Activated CD8-positive, alpha-beta memory T cell treated with anti-CD3 and anti-CD28 coated beads for 4 hours (primary cell): ENCODE measurements around the gene MYO1E.
"Not testable (repeated sequence)": the region's sequence is repeated elsewhere in the genome, so short reads cannot be mapped to it uniquely, and the experiment has no call there.

ENCODE experiments used
- DNase-seq, 2 donors: peaks; one replicate each; pipeline ENCODE4 v3.0.0-alpha.2; 2020; ENCODE audit warnings: low read depth in 2 of 2

MYO1E gene

DNA sequence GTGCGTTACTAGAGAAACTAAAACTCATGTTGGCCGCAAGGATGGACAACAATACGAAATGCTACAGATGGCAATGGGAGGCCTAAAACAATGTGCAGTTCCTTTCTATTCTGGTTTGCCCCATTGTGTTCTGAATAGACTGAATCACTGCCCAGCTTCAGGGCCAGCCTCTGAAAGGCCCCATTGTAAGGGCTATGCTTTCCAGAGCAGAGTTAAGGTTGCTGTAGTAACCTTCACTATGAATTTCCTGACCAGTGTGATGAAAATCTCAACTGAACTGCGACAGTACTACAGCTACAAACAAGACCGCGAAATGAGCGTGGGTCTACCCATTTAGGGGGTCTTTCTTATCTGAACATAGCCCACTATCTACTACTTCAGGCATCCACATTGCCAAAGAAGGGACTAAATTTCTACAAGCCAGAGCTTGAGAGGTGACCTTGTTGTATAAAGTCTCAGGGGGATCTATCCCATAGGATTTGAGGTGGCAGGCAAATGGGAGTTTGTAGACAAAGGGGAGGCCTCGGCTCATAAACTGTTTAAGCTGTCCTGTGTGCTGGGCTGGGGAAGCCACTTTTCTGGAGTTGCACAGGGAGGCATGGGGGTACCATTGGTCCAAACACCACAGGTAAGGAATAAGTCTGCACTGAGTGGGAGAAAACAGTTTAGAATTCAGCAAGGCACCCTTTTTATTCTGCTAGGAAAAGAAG lies 80.1 kb downstream of the MYO1E start:
- DNase-seq, result no peak

DNA sequence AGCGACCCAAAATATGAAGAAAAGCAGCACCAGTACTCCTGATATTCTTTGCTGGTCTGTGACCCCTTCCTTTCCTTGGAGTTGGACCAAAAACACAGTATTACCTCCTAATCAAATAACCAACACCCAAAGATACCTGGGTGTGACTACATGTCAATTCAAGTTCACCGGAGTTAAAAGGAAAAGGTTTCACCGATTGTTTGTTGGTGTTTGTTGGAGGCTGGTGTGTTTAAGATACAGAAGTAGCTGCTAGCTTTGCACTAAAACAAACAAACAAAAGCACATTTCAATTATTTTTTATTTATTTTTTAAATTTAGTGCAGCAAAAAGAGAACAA lies 81.5 kb downstream of the MYO1E start:
- DNase-seq, result no peak

DNA sequence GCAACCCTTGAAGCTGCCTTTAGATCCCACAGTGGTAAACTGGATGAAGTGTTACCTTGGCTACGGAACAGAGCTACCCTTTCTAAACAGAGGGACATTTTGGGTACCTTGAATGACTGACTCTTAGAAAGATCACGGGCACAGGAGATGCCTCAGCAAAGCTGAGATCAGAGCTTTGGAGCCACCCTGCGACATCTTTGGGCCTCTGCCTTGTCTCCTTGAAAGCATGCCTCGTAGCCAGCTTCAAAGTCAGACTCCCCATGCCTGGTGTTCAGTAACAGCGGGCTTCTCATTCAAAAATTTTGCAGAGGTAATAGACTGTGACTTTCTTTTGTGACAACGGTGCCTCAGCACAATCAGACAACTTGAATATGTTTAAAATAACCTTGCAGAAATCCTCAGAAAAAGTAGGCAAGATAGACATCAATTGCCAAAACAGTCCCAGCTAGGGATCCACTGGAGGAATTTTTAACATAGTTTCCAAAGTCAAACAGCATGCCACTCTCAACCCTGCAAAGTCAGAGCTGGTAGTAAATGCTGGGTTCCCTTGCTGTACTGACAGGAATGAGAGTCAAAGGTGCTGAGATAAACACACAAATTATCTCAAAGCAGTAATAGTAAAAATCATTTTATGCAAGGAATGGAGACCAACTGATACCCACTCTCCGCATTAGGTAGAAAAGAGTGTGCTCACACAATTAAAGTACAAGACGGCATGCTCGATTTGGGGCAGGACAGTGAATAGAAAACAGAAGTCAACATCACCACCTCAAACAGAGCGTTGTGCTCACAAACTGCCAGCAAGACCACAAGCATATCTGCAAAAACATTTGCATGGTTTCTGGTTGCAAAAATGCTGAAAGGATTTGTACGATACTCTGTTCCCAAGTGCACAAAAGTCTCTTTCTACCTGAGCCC lies 82.1 kb downstream of the MYO1E start:
- no peak for DNase-seq

DNA sequence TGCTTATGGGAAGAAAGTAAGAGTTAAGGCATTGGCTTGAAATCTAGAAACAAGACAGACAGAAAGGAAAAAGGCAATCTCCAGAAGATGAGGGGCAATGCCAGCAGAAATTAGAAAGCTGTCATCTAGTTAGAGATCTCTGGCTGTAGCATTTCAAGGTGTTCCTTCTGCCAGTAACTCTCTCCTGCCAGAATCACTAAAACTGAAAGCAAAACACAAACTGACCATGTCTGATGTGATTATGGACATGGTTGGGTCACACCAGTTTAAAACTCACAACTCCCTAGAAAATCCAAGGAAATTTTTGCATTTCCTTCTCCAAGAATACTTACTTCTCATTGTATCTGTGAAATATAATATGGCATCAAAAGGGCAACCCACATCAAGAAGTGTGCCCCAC lies 83.1 kb downstream of the MYO1E start:
- DNase-seq, result no peak

DNA sequence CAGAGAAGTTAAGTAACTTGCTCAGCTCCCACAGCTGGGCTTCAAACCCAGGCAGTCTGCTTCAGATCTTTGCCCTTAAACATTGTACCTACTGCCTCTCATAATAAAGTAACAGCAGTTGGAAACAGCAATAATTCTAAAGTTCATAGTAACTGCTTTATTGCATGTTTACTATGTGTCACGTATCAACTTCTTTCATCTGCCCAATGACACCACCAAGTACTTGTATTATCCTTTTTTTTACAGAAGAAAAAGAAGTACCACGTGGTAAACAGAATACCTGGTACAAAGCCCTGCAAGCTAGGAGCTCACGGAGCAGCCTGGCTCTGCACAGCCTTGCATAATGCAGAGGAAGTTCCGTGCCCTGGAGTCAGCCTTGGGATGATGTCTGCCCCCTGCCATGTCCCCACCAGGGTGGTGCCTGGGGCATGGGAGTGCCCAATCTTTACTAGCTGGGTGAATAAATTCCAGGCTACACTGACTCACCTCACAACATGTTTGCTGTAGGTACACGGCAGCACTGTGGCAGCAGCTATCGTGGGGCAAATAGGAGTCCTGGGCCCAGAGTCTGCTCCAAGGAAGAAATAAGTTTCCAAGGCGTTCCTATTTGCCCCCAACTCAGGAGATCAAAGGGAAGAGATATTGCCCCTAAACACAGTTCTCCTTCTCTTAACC lies 88.8 kb downstream of the MYO1E start:
- DNase-seq, result no peak

DNA sequence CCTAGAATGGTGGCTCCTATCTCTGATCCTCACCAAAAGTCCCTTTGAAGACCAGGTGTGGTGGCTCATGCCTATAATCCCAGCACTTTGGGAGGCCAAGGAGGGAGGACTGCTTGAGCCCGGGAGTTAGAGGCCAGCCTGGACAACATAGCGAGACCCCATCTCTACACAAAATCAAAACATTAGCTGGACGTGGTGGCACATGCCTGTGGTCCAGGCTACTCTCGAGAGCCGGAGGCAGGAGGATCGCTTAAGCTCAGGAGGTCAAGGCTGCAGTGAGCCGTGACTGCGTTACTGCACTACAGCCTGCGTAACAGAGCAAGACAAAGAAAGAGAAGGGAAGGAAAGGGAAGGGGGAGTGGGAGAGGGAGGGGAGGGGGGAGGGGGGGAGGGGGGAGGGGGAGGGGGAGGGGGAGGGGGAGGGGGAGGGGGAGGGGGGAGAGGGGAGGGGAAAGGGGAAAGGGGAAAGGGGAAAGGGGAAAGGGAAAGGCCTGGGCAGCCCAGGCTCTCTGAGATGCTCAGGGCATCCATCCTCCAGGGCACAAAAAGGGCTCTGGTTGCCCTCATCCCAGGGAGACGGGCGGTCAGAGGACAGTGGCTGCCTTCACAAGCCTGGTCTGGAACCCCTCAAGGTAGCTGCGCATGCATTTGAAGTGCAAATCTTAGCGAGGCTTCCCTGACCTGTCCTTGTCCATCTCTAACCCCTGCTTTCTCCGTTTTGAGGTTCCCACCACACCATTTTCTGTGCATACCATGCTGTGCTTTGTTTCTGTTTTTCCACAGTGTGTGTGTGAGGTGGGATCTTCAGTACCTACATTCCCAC lies 89.9 kb downstream of the MYO1E start:
- no peak for DNase-seq

DNA sequence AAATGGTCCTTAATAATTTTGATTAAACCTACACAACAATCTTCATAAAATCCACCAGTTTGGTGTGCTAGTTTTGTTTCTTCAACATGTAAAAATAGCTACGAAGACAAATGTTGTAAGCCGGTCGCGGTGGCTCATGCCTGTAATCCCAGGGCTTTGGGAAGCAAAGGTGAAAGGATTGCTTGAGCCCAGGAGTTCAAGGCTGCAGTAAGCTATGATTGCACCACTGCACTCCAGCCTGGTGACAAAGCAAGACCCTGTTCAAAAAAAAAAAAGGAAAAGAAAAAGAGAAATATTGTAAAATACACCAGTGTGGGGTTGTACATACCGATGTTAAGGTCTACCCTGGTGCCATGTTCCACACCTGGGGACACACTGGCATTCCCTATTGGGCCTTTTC lies 91.0 kb downstream of the MYO1E start:
- no peak for DNase-seq

DNA sequence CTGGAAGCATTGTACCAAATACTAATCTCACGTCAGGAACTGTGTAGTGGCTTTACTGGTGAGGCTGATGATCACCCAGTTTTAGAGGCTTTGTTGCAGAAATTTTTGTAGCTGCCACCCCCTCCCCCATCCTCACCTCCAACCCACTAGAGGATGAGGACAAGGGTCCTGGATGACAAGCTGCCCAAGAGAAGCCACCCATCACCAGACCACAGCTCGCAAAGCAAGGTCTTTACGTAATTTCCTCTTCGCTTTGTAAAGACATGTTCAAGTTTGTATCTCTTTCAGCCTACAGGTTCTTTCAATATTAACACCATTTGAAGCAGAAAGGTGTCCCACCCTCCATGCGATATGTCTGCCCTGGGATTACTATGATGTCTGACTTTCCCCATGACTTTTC lies 91.8 kb downstream of the MYO1E start:
- no peak for DNase-seq

DNA sequence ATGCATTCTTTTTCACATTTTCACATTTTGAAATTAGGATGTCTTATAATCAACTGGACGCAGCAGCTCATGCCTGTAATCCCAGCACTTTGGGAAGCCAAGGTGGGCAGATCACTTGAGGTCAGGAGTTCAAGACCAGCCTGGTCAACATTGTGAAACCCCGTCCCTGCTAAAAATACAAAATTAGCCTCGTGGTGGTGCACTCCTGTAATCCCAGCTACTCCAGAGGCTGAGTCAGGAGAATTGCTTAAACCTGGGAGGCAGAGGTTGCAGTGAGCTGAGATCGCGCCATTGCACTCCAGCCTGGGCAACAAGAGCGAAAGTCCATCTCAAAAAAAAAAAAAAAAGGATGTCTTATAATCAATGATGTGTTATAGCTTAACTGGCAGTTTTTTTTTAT lies 92.4 kb downstream of the MYO1E start:
- not testable (repeated sequence) for DNase-seq

DNA sequence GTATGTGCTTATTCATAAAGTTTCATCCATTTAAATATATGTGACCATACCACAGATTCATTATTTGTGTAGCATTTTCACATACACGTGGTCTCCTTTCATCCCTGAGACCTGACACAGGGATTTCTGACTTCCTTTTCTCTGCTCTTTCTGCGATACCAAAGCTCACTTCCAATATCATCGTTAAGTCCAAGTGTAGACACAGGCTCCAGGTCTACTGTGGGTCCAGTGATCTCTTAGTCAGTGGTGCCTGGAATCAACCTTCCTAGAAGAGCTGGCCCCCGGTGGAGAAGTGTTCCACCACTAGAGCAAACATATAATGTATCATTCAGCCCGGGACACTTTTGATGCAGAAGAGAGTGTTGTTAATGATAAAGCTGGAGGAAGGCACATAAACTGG lies 93.6 kb downstream of the MYO1E start:
- no peak for DNase-seq

DNA sequence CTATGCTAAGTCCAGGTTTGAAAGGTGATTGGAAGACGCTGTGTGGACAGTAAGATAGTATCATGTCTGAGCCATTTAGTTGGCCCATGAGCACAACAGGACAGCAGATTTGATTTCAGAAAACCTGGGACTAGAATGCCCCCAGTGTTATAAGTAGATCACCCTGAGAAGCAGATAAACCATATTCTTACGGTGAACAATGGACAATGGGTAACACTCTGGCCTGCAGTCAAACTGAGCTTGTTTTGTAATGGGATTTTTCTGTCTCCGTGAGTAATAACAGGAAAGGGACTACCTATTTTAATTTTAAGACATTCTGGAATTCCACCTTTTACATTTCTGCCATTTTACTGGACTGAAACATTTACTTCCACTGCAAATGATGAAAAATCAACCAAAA lies 94.6 kb downstream of the MYO1E start:
- no peak for DNase-seq

DNA sequence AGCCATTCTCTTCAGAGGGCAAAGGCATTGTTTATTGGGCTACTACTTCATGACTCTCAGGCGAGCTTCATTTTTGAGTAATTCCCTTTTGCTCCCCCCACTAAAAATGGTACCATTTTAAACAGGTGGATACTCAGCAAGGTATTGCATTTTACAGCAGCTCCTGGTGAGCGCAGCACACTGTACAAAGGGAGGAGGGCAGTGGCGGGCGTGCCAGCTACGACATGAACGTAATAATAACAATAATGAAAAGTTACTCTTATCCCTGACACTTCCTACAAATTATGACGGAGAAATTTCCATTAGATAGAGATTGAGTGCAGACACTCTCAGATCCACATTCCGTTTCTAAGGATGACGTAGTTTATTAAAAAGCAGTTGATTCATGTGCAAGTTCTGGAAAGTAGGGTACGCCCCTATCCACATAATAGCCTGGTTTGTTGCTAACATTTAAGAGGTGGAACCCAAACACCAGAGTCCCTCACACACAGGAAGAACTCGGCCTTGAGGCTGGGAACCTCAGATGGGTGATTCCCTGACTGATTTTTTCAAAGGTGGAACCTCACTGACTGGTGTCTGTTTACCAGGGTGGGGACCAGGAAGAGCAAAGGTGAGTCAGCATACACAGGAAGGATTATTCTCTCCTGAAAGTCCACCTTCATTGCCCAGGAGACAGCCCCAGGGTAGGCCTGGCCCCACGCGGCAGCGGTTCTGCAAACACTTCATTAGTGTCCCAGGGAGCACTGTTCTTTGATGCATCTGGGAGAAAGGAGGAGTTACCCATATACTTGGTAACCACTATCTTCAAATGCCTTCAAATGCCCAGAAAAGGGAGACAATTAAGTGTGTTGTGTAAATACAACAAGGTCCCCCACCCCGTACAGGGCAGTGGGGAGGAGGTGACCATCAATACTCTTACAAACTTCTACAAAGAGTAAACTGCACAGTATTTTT lies 96.2 kb downstream of the MYO1E start:
- DNase-seq, result no peak

DNA sequence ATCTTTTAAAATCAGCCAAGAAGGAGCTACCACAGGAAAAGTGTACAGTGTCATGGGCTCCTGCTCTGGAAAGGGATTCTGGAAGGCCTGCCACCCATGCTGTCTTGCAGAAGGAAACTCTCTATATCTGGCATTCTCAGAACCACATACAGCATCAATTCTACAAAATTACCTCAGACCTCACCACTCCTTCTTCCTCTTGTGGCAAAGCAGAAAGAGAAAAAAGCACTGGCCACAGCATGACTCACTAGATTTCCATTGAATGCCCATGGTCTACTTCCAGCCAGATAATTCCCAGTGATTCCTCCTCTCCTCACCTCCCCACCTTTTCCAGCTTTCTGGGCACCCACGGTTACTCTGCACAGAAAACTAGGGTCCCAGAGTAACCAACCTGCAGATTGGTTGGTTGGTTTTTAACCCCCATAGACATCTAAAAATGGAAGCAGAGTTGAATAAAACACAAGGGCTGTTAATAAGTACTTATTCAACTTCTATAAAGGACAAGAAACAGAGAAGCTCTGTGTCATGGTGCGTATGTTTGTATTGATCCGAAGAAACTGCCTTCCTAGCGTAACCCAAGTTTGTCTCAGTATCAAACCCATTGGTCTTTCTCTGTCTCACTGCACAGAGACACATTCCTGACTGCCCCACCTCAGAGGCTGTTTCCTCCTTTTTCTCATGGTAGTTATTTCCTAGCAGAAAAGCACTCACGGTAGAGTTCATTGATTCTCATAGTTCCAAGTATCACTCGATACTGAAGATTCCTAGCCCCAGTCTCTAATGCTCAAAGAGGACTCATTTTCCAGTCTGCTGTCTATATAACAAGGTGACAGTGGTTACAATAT lies 98.3 kb downstream of the MYO1E start:
- DNase-seq, result no peak

DNA sequence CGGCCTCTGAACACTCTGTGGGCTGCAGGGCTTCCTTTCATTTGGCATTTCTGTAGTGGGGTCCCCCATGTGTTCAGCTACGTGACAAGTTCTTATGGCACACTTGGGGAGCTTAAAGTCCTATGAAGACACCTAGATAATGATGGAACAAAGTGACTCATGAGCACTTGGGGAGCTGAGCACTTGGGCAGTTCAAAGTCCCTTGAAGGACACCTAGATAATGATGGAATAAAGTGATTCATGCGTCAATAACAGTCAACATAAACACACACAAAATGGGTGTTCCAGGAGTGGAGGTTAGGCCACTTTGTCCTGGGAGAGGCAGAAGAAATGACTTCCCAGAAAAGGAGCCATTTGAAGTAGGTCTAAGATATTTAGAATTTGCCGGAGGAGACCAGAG lies 99.4 kb downstream of the MYO1E start:
- DNase-seq, result no peak

DNA sequence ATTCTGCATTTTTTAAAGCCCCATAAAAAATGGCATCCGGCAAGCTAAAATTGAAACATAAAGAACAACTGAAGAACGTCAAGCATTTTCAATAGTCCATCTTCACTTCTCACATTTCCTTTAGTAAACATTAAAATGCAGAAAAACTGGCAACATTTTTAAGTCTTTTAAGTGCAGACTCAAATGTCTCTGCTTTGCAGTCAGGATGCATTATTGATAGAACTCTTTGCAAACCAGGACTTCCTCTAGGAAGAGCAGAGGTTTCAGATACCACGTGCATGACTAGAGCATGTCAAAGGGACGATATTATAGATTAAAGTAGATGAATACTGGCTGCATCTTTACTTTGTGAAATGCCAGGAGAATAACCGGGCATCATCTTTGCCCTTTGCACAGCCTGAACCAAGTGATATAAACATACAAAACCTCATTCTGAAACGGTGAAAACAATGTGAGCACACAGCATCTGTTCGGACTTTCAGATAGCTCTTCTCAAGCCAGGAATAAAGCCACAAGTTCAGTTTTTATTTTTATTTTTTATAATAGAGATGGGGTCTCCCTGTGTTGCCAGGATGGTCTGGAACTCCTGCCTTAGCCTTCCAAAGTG lies 101.0 kb downstream of the MYO1E start:
- DNase-seq, result no peak

DNA sequence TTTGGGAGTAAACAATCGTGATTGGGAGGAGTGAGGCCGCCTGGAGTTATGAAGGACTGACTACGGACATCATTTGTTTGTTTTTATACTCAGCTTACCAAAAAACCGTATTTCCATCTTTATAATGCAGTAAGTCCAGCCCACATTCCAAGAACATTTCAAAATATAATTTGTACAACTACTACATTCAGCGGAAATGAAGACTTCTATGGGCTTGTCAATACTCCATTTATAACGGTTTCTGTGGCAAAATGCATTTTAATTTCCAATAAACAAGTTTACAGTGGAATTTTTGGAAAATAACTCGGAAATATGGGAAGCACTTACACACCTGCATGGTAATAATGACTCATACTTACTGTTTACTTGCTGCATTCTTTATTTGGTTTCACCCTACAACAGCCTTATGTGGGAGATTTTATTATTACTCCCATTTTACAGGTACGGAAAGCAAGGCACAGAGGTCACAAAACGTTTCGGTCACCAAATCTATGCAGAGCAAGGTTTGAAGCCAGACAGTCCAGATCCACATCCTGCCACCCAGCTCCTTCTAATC lies 103.7 kb downstream of the MYO1E start:
- DNase-seq, result no peak

DNA sequence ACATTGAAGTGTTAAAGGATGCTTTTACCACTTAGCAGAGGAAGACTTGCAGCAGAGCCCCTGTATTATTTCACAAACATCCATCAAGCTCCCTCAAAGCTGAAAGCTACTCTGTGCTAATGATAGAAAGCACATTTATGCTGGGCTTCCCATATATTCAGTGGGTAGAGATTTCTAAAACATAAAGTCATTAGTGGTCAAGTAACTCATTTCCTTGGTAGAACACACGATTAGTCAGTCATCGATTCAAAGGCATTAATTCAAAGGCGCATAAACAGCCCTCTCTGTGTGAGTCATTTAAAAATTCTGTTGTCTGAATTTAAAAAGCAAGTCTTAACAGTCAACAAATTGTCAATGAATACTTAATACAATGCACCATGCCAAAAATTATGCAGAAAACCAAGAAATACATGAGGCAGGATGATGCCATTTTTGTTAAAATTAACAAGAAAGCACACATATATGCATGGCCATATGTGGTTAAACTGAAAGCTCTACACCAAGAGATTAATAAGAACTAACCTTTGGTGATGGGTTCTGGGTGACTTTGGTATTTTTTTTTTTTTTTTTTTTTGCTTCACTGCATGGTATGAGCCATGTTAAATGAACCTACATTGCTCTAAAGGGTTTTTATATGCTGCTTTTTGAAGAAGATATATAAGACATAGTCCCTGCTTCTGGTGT lies 104.4 kb downstream of the MYO1E start:
- DNase-seq, result no peak

DNA sequence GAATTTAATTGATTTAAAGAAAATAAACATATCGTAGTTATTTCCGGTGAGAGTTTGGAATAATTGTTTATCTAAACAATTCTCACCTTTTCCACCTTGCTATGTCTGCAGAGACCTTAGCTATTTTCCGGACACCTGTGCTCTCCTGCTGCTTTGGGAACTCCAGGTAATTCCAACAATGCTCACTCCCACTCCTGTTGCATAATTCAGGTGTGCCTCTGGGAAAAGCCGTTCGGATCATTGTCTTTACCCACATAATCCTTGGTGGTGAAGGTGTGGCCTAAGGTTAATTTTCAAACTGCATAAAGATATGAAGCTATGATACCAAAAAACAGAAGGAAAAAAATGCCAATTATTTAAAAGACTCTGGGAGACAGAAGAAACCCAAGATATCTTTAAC lies 106.6 kb downstream of the MYO1E start:
- DNase-seq, result no peak

DNA sequence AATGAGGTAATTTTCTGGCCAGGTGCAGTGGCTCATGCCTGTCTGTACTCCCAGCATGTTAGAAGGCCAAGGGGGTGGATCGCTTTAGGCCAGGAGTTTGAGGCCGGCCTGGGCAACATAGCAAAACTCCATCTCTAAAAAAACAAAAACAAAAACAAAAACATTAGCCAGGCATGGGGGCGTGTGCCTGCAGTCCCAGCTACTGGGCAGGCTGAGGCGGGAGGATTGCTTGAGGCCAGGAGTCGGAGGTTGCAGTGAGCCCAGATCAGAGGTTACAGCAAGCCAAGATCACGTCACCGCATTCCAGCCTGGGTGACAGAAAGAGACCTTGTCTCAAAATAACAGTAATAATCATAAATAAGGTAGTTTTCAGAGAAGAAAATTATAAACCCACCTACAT lies 110.4 kb downstream of the MYO1E start:
- no peak for DNase-seq
